NCI-H2029 (cell line): ENCODE data around the gene MBD6.
"Not testable (repeated sequence)": the region's sequence is repeated elsewhere in the genome, so short reads cannot be mapped to it uniquely, and the experiment has no call there.

Source experiments
- DNase-seq: peaks from one replicate; lab custom pipeline; 2025; lab: John Stamatoyannopoulos, UW

The MBD6 gene

GRCh38 chr12:57549909-57550640 is 27.5 kb downstream of the MBD6 start, which contains the start of gene KIF5A:
KIF5A (plus strand) TSS chr12:57550044; CDS start chr12:57550272, 228 bp downstream.
- DNase-seq, result no peak

- no peak for DNase-seq
These were observed 28.3 kb downstream of the MBD6 start for GRCh38 chr12:57550641-57551549.

GRCh38 chr12:57551637-57552305 is 29.1 kb downstream of the MBD6 start:
- DNase-seq, result no peak

GRCh38 chr12:57552306-57552651 is 29.7 kb downstream of the MBD6 start:
- DNase-seq, result no peak

GRCh38 chr12:57552835-57553313 is 30.2 kb downstream of the MBD6 start:
- DNase-seq, result no peak

GRCh38 chr12:57553343-57554202 is 30.9 kb downstream of the MBD6 start:
- DNase-seq, result no peak

GRCh38 chr12:57554453-57554852 is 31.8 kb downstream of the MBD6 start:
- no peak for DNase-seq

- no peak for DNase-seq
These were observed 32.3 kb downstream of the MBD6 start for GRCh38 chr12:57554897-57555296.

GRCh38 chr12:57558864-57559263 is 36.2 kb downstream of the MBD6 start:
- no peak for DNase-seq

GRCh38 chr12:57560516-57560915 is 37.9 kb downstream of the MBD6 start:
- no peak for DNase-seq

- not testable (repeated sequence) for DNase-seq
These were observed 38.5 kb downstream of the MBD6 start for GRCh38 chr12:57561117-57561516.

- no peak for DNase-seq
These were observed 40.7 kb downstream of the MBD6 start for GRCh38 chr12:57563358-57563757.

GRCh38 chr12:57564178-57564740 is 41.6 kb downstream of the MBD6 start:
- DNase-seq, result no peak

GRCh38 chr12:57568838-57569237 is 46.2 kb downstream of the MBD6 start:
- DNase-seq, result no peak

GRCh38 chr12:57569858-57570257 is 47.2 kb downstream of the MBD6 start:
- no peak for DNase-seq

GRCh38 chr12:57570438-57570837 is 47.8 kb downstream of the MBD6 start:
- not testable (repeated sequence) for DNase-seq

GRCh38 chr12:57571926-57572762 is 49.5 kb downstream of the MBD6 start:
- DNase-seq, result no peak

GRCh38 chr12:57574795-57575194 is 52.2 kb downstream of the MBD6 start:
- no peak for DNase-seq

- no peak for DNase-seq
These were observed 53.4 kb downstream of the MBD6 start for GRCh38 chr12:57575771-57576612.
